ENCODE results near the gene RDH5.

RDH5 gene

GRCh38 chr12:55728186-55728938 is 8.2 kb downstream of the RDH5 start:
- Histone ChIP-seq H3K4me1 (ENCODE audit: insufficient read depth, low read length, poor library complexity, severe bottlenecking) (peaks cover 38% of the 10 kb centered on the region), H3K79me2 (ENCODE audit: insufficient read depth, low read length) (peaks cover 49% of the 10 kb centered on the region), H2AFZ (ENCODE audit: low read length) (no peak overlapping the region)

GRCh38 chr12:55728939-55729818 is 9.0 kb downstream of the RDH5 start, which contains the start of gene CD63:
TSS of gene CD63 (minus strand) at chr12:55729009. CDS start at chr12:55728341, 668 bp downstream.
- TF ChIP-seq, protein P1, sequence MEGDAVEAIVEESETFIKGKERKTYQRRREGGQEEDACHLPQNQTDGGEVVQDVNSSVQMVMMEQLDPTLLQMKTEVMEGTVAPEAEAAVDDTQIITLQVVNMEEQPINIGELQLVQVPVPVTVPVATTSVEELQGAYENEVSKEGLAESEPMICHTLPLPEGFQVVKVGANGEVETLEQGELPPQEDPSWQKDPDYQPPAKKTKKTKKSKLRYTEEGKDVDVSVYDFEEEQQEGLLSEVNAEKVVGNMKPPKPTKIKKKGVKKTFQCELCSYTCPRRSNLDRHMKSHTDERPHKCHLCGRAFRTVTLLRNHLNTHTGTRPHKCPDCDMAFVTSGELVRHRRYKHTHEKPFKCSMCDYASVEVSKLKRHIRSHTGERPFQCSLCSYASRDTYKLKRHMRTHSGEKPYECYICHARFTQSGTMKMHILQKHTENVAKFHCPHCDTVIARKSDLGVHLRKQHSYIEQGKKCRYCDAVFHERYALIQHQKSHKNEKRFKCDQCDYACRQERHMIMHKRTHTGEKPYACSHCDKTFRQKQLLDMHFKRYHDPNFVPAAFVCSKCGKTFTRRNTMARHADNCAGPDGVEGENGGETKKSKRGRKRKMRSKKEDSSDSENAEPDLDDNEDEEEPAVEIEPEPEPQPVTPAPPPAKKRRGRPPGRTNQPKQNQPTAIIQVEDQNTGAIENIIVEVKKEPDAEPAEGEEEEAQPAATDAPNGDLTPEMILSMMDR (conservative IDR thresholded peaks at IDR 0.05; ENCODE audit: low read length): no peak
- TF ChIP-seq EZH2phosphoT487 (IDR thresholded peaks at IDR 0.05; ENCODE audit: borderline replicate concordance): no peak
- peaks cover 3% of the 10 kb centered on the region; the same call in 1 of the 2 replicates for H3K36me3 ChIP-seq (ENCODE audit: insufficient read depth, low read length)
- H3K79me2 ChIP-seq (ENCODE audit: insufficient read depth, low read length): peaks cover 45% of the 10 kb centered on the region
- H3K4me2 ChIP-seq (ENCODE audit: low read depth, low read length, poor library complexity, severe bottlenecking): peak within 1 kb of the TSS; percentile 76
- H3F3A ChIP-seq (ENCODE audit: low read depth): peaks cover 12% of the 10 kb centered on the region
- no peaks in the 10 kb centered on the region for H3K9me2 ChIP-seq (replicated peaks; ENCODE audit: low read depth, low read length)
- no peaks in the 10 kb centered on the region for H3K27me3 ChIP-seq (ENCODE audit: insufficient read depth, low read length, poor library complexity, severe bottlenecking)
- peaks cover 38% of the 10 kb centered on the region for H3K4me1 ChIP-seq (ENCODE audit: insufficient read depth, low read length, poor library complexity, severe bottlenecking)
- peaks cover 23% of the 10 kb centered on the region for H4K20me1 ChIP-seq (ENCODE audit: insufficient read depth, low read length, poor library complexity, severe bottlenecking)
- no peaks in the 10 kb centered on the region for H3K9me3 ChIP-seq (ENCODE audit: insufficient read depth, low read depth, low read length)
- H3K9ac ChIP-seq (ENCODE audit: low read depth, low read length, poor library complexity, severe bottlenecking): peak within 1 kb of the TSS; percentile 94
- H2AFZ ChIP-seq (ENCODE audit: low read length): peak within 1 kb of the TSS; percentile 68
- peak within 1 kb of the TSS; percentile 80 for H3K4me3 ChIP-seq (ENCODE audit: low read length, poor library complexity, severe bottlenecking)

More at GRCh38 chr12:55728186-55728938, 8.2 kb downstream of the RDH5 start:
- Histone ChIP-seq H3K36me3 (ENCODE audit: insufficient read depth, low read length) (peaks cover 7% of the 10 kb centered on the region; the same call in 1 of the 2 replicates), H3K4me3 (ENCODE audit: low read length, poor library complexity, severe bottlenecking) (peak overlapping the region; percentile 80), H3F3A (ENCODE audit: low read depth) (peaks cover 12% of the 10 kb centered on the region), H3K9me3 (ENCODE audit: insufficient read depth, low read depth, low read length) (no peaks in the 10 kb centered on the region), H3K9me2 (replicated peaks; ENCODE audit: low read depth, low read length) (no peaks in the 10 kb centered on the region), H3K27me3 (ENCODE audit: insufficient read depth, low read length, poor library complexity, severe bottlenecking) (no peaks in the 10 kb centered on the region), H4K20me1 (ENCODE audit: insufficient read depth, low read length, poor library complexity, severe bottlenecking) (peaks cover 23% of the 10 kb centered on the region), H3K9ac (ENCODE audit: low read depth, low read length, poor library complexity, severe bottlenecking) (peak overlapping the region; percentile 94), H3K4me2 (ENCODE audit: low read depth, low read length, poor library complexity, severe bottlenecking) (peak overlapping the region; percentile 76)
- TF ChIP-seq, protein P1 (conservative IDR thresholded peaks at IDR 0.05; ENCODE audit: low read length): no peak
- TF ChIP-seq EZH2phosphoT487 (IDR thresholded peaks at IDR 0.05; ENCODE audit: borderline replicate concordance): no peak

DNA sequence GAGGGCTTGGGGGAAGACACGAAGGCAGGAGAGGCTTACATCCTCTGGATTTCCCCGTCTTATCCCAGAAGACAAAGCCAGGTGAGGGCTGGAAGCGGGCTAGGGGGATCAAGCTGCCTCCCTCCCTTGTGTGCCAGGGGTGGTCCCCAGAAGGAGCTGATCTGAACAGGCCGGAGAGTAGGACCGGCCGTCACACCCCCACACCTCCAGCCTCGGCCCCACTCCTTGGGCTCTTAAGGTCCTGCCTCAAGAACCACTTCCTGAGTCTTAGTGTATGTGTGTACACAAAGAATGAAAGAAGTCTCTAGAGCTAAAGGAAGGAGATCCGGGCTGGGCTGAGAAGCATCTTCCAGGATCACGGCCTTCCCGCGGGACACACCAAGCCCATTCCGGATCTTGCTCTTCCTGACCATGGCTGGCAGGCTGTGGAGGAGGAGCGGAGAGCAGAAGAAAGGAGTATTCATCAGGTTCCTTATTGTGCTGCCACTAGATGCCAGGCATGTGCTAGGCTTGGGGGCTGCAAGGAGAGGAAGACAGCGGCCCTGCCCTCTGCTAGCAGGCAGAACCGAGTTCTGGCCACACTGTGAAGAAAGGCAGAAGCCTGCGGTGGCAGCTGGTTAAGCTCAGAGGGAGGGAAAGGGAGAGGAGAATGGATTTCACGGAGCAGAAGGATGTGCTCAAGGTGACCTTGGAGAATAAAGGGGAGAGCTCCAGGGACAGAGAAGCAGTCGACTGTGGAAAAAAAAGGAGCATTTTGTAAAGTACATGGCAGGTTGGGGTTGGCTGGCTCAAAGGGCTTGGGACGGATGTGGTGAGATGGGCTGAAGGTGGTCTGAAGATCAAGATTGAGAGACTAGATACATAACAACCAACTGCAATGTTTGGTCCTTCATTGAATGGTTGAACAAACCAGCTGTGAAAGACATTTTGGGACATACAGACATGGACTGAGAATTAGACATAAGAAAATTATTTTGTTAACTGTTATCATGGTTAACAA is 9.9 kb downstream of the RDH5 start:
- Histone ChIP-seq H3K4me1 (ENCODE audit: insufficient read depth, low read length, poor library complexity, severe bottlenecking) (peaks cover 34% of the 10 kb centered on the region), H3K9ac (ENCODE audit: low read depth, low read length, poor library complexity, severe bottlenecking) (peak overlapping the region; percentile 94), H3K79me2 (ENCODE audit: insufficient read depth, low read length) (peaks cover 42% of the 10 kb centered on the region), H3K36me3 (ENCODE audit: insufficient read depth, low read length) (no peaks in the 10 kb centered on the region; the same call in 1 of the 2 replicates), H3K4me2 (ENCODE audit: low read depth, low read length, poor library complexity, severe bottlenecking) (peak overlapping the region; percentile 76), H2AFZ (ENCODE audit: low read length) (peak overlapping the region; percentile 68; the same call in 1 of the 2 replicates), H3K27me3 (ENCODE audit: insufficient read depth, low read length, poor library complexity, severe bottlenecking) (no peaks in the 10 kb centered on the region), H3F3A (ENCODE audit: low read depth) (peaks cover 12% of the 10 kb centered on the region), H4K20me1 (ENCODE audit: insufficient read depth, low read length, poor library complexity, severe bottlenecking) (peaks cover 23% of the 10 kb centered on the region), H3K9me3 (ENCODE audit: insufficient read depth, low read depth, low read length) (no peaks in the 10 kb centered on the region), H3K9me2 (replicated peaks; ENCODE audit: low read depth, low read length) (no peaks in the 10 kb centered on the region), H3K4me3 (ENCODE audit: low read length, poor library complexity, severe bottlenecking) (peak overlapping the region; percentile 80)
- TF ChIP-seq, protein P1 (conservative IDR thresholded peaks at IDR 0.05; ENCODE audit: low read length): peak; percentile 47
- no peak for TF ChIP-seq EZH2phosphoT487 (IDR thresholded peaks at IDR 0.05; ENCODE audit: borderline replicate concordance)

Data from Loucy (cell line).